HepG2 (cell line): ENCODE data around the gene MIS18BP1. TPM values are rescaled to one million over a fixed set of nuclear protein-coding genes. Genes with fewer than 3 reads are reported as not detected.
A peak's percentile ranks its signal among the peaks of the same experiment; 100 is the strongest.

Experiments used
- ATAC-seq: fragments of 200-7000 bp; cut with Tn5 transposase; 3 replicates; pipeline ENCODE4 v1.9.1; 2020; ENCODE audit warnings: mild to moderate bottlenecking, moderate library complexity
- BruUV-seq: library from RNA; stranded (reverse); fragments of 400-500 nt; replicated peaks from 2 replicates; lab custom pipeline; 2021; lab: Mats Ljungman, UMichigan
- CTCF ChIA-PET: fragments of 300-600 bp; formaldehyde crosslinking; extraction: SDS; loops from one replicate; lab custom pipeline; 2021; ENCODE audit warnings: low total read pairs, inconsistent platforms, low intra/inter-chr PET ratio; lab: Yijun Ruan, JAX
- POLR2A ChIA-PET: fragments of 350-600 bp; sonication (Branson Sonifier 250); formaldehyde crosslinking; loops from one replicate; lab custom pipeline; 2020; ENCODE audit warnings: antibody characterized with exemption, inconsistent platforms; lab: Yijun Ruan, JAX
- DNase-seq: peaks from one replicate; pipeline ENCODE4 v3.0.0-alpha.2; 2015; ENCODE audit warnings: low spot score
- FAIRE-seq: peaks from 3 replicates; lab custom pipeline; 2011; peaks lifted over from hg19 to GRCh38; lab: Jason Lieb, UNC
- H2AFZ ChIP-seq: one replicate; pipeline ENCODE4 v1.6.1; 2011; ENCODE audit warnings: low read length, inconsistent platforms
- H3K27ac ChIP-seq: fragments of 300-600 bp; 3 replicates; pipeline ENCODE4 v1.8.0; 2011; ENCODE audit warnings: mixed run types, mild to moderate bottlenecking, mixed read lengths, low read length, inconsistent platforms; ENCODE audit not compliant: insufficient read depth; ENCODE audit errors: extremely low read length
- H3K27me3 ChIP-seq, 2 experiments: fragments of 200-600 bp in 1 of 2; 2 replicates in 1 of 2; 3 replicates in 1 of 2; pipeline versions ENCODE4 v1.6.0 to v1.8.0; 2011; ENCODE audit warnings: low read length in 2 of 2, mild to moderate bottlenecking in 2 of 2, moderate library complexity in 2 of 2, inconsistent platforms in 1 of 2; ENCODE audit not compliant: insufficient read depth in 2 of 2, control insufficient read depth in 1 of 2
- H3K36me3 ChIP-seq, 2 experiments: fragments of 200-600 bp in 1 of 2; replicated peaks in 1 of 2; 2 replicates in 1 of 2; 3 replicates in 1 of 2; pipeline versions ENCODE4 v1.5.1 to v1.8.0; 2011; ENCODE audit warnings: low read length in 2 of 2, inconsistent platforms in 1 of 2; ENCODE audit not compliant: insufficient read depth in 2 of 2, control insufficient read depth in 1 of 2
- H3K4me1 ChIP-seq: 2 replicates; pipeline ENCODE4 v1.5.1; 2012; ENCODE audit warnings: low read length, inconsistent platforms; ENCODE audit not compliant: insufficient read depth
- H3K4me2 ChIP-seq: 2 replicates; pipeline ENCODE4 v1.6.0; 2011; ENCODE audit warnings: low read depth, low read length, inconsistent platforms
- H3K4me3 ChIP-seq, 3 experiments: fragments of 200-600 bp in 1 of 3; sonication (generic), shearing (Covaris generic) in 1 of 3; replicated peaks in 1 of 3; 2 replicates each; pipeline ENCODE4 v1.5.1; 2011 to 2016; ENCODE audit warnings: low read length in 3 of 3, inconsistent platforms in 2 of 3, low read depth in 2 of 3, mild to moderate bottlenecking in 2 of 3, control low read depth in 1 of 3, mixed read lengths in 1 of 3; ENCODE audit not compliant: insufficient read depth in 1 of 3
- H3K79me2 ChIP-seq: one replicate; pipeline ENCODE4 v1.6.1; 2011; ENCODE audit warnings: low read length, inconsistent platforms; ENCODE audit not compliant: insufficient read depth
- H3K9ac ChIP-seq: 2 replicates; pipeline ENCODE4 v1.6.0; 2011; ENCODE audit warnings: mild to moderate bottlenecking, low read depth, low read length, inconsistent platforms; ENCODE audit not compliant: insufficient read depth
- H3K9me3 ChIP-seq: 2 replicates; pipeline ENCODE4 v1.5.1; 2012; ENCODE audit warnings: mild to moderate bottlenecking, low read length
- H4K20me1 ChIP-seq: 2 replicates; pipeline ENCODE4 v1.6.0; 2011; ENCODE audit warnings: inconsistent platforms, mild to moderate bottlenecking, low read length, moderate library complexity; ENCODE audit not compliant: insufficient read depth
- ATF7 ChIP-seq, 2 experiments: fragments of 450-650 bp in 1 of 2; sonication (generic) in 1 of 2; formaldehyde crosslinking in 1 of 2; IDR thresholded peaks; 2 replicates each; pipeline versions ENCODE4 v1.4.0 to v1.6.1; 2016 to 2020; ENCODE audit warnings: antibody characterized with exemption in 1 of 2, mild to moderate bottlenecking in 1 of 2, missing genetic modification reagents in 1 of 2
- CEBPB ChIP-seq: IDR thresholded peaks from 2 replicates; pipeline ENCODE4 v1.6.1; 2011; ENCODE audit warnings: low read depth, low read length, improper control_type of control experiment, borderline replicate concordance
- WGBS: methylation state at CpG from one replicate; pipeline ENCODE4 v1.1.6; 2017; ENCODE audit warnings: low lambda C conversion rate; 5-methylcytosine and 5-hydroxymethylcytosine counted together
- in situ Hi-C: cut with HindIII; loops from 2 replicates; pipeline ENCODE4 v1.10.0; 2017; ENCODE audit warnings: low pct_unique_long_range_greater_than_20kb; ENCODE audit not compliant: extremely low pct_ligation_motif_present
- intact Hi-C: fragments of 100-400 bp; cut with micrococcal nuclease; formaldehyde crosslinking; loops from one replicate; pipeline ENCODE4 v1.10.0; 2022; ENCODE audit not compliant: unreplicated experiment
- polyA plus RNA-seq, 8 experiments: library from polyadenylated mRNA; depleted of rRNA in 3 of 8; stranded (reverse) in 7 of 8; unstranded in 1 of 8; fragments of >200 nt; fragmentation: Illumina TruSeq in 4 of 8; extraction: Trizol in 4 of 8; gene quantifications; 2 replicates each; pipeline versions ENCODE4 v1.2.1 to v1.2.3, GENCODE V29; 2011 to 2016; ENCODE audit warnings: low read depth in 4 of 8, missing spikeins in 1 of 8, mixed read lengths in 1 of 8; ENCODE audit not compliant: insufficient read depth in 1 of 8
- total RNA-seq, 5 experiments: library from RNA; depleted of rRNA; stranded (reverse); fragments of >200 nt; fragmentation: Illumina TruSeq; extraction: Trizol; gene quantifications; 2 replicates each; pipeline ENCODE4 v1.2.3, GENCODE V29; 2016; ENCODE audit warnings: low read depth in 1 of 5
- TF ChIP-seq, protein P1 (sequence below): sonication (generic); formaldehyde crosslinking; IDR thresholded peaks from 2 replicates; pipeline ENCODE4 v1.5.1; 2020; ENCODE audit warnings: mild to moderate bottlenecking, missing genetic modification reagents, borderline replicate concordance

The MIS18BP1 gene
- total and polyA plus RNA-seq, 2 of the 13 experiments (the other 11 are each of a cell fraction or from before 2014, with no cell fraction given): 9.5 to 36.4 TPM

DNA sequence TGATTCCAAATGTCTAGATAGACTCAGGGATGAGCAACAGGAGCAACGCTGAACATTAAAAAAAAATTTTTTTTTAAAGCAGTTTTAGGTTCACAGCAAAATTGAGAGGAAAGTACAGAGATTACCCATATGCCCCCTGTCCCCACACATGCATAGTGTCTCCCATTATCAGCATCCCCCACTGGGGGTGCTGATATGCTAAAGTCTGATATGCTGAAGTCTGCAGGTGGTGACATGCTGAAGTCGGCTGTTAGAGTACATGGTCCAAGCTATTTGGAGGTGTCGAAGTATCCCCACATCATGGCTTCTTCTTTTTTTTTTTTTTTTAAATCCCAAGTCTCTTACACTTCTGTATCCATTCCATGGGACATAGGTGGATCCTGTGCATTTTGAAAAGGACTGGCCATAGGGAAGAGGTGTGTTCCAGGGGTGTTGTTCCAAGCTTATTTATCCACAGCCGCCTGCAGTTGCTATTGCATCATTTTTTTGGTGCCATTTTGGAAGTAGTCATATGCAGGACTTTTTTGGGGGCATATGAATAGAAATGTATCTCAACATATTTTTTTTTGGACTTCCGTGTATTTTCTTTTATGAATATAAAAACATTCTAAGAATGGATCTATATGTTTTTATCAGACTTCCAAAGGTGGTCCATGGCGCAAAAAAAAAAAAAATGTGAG, 19.0 kb upstream of the MIS18BP1 start:
- 13% methylated on average over 6 of the region's 6 CpGs for WGBS
- intact Hi-C loops: no loop called here
- no peak for ATAC-seq

More for the DNA sequence above, 19.0 kb upstream of the MIS18BP1 start:
- FAIRE-seq (no peak), DNase-seq (no peak)
- H3K4me2 ChIP-seq: no peak overlapping the region
- H3K4me1 ChIP-seq: no peaks in the 10 kb centered on the region
- in situ Hi-C loops: no loop called here
- TF ChIP-seq CEBPB (0 out of 2 replicates have a peak, but pooled peaks have one; percentile 28), ATF7 (IDR thresholded peaks at IDR 0.05) (0 out of 2 replicates have a peak, but pooled peaks have one; percentile 3), ATF7 (CRISPR knock-in tag; IDR thresholded peaks at IDR 0.05) (no peak)
- TF ChIP-seq, protein P1, sequence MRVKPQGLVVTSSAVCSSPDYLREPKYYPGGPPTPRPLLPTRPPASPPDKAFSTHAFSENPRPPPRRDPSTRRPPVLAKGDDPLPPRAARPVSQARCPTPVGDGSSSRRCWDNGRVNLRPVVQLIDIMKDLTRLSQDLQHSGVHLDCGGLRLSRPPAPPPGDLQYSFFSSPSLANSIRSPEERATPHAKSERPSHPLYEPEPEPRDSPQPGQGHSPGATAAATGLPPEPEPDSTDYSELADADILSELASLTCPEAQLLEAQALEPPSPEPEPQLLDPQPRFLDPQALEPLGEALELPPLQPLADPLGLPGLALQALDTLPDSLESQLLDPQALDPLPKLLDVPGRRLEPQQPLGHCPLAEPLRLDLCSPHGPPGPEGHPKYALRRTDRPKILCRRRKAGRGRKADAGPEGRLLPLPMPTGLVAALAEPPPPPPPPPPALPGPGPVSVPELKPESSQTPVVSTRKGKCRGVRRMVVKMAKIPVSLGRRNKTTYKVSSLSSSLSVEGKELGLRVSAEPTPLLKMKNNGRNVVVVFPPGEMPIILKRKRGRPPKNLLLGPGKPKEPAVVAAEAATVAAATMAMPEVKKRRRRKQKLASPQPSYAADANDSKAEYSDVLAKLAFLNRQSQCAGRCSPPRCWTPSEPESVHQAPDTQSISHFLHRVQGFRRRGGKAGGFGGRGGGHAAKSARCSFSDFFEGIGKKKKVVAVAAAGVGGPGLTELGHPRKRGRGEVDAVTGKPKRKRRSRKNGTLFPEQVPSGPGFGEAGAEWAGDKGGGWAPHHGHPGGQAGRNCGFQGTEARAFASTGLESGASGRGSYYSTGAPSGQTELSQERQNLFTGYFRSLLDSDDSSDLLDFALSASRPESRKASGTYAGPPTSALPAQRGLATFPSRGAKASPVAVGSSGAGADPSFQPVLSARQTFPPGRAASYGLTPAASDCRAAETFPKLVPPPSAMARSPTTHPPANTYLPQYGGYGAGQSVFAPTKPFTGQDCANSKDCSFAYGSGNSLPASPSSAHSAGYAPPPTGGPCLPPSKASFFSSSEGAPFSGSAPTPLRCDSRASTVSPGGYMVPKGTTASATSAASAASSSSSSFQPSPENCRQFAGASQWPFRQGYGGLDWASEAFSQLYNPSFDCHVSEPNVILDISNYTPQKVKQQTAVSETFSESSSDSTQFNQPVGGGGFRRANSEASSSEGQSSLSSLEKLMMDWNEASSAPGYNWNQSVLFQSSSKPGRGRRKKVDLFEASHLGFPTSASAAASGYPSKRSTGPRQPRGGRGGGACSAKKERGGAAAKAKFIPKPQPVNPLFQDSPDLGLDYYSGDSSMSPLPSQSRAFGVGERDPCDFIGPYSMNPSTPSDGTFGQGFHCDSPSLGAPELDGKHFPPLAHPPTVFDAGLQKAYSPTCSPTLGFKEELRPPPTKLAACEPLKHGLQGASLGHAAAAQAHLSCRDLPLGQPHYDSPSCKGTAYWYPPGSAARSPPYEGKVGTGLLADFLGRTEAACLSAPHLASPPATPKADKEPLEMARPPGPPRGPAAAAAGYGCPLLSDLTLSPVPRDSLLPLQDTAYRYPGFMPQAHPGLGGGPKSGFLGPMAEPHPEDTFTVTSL (CRISPR knock-in tag): no peak
- no peaks in the 10 kb centered on the region for H3K36me3 ChIP-seq
- H3K79me2 ChIP-seq: no peaks in the 10 kb centered on the region
- H2AFZ ChIP-seq: no peak overlapping the region
- no TSS peak for BruUV-seq
- H3K9ac ChIP-seq: no peak overlapping the region
- H3K4me3 ChIP-seq: no peak overlapping the region
- no peak overlapping the region for H3K27ac ChIP-seq
- no peaks in the 10 kb centered on the region for H4K20me1 ChIP-seq
- POLR2A ChIA-PET: interaction anchor here (1.2 kb wide), 1 partner anchor 358 kb away, joined by 3 read pairs; no protein-coding TSS in a partner anchor
- H3K9me3 ChIP-seq: no peaks in the 10 kb centered on the region
- CTCF ChIA-PET: no interaction called here
- 0 out of 5 replicates have a peak, but pooled peaks cover 0 to 4% of the 10 kb centered on the region in 2 experiments for H3K27me3 ChIP-seq
